A549 (cell line): ENCODE data around the gene ASTN1. TPM values are rescaled to one million over a fixed set of nuclear protein-coding genes. Genes with fewer than 3 reads are reported as not detected.

Experiments used
- ATAC-seq, 2 experiments: fragments of 200-7000 bp in 1 of 2; fragments of >200 bp in 1 of 2; cut with Nextera tagmentation in 1 of 2; cut with Tn5 transposase in 1 of 2; 3 replicates each; pipeline versions ENCODE4 v1.8.0 to v1.9.1; 2018 to 2020; ENCODE audit warnings: mild to moderate bottlenecking in 1 of 2, moderate library complexity in 1 of 2
- CTCF ChIA-PET: fragments of 300-600 bp; sonication (Branson Sonifier 250); formaldehyde crosslinking; extraction: SDS; loops from one replicate; lab custom pipeline; 2021; ENCODE audit warnings: antibody characterized with exemption, inconsistent platforms; lab: Yijun Ruan, JAX
- POLR2A ChIA-PET: fragments of 350-600 bp; formaldehyde crosslinking; extraction: SDS; loops from one replicate; lab custom pipeline; 2021; ENCODE audit warnings: antibody characterized with exemption, inconsistent platforms; lab: Yijun Ruan, JAX
- DNase-seq, 2 experiments: peaks; one replicate each; pipeline versions ENCODE4 v3.0.0 to v3.0.0-alpha.2; 2011 to 2016; ENCODE audit warnings: low read depth in 1 of 2, low spot score in 1 of 2
- FAIRE-seq: peaks from 2 replicates; lab custom pipeline; 2011; peaks lifted over from hg19 to GRCh38; lab: Jason Lieb, UNC
- H3K27ac ChIP-seq, 2 experiments: fragments of >200 bp; sonication (Bioruptor Twin); formaldehyde crosslinking; 3 replicates each; pipeline ENCODE4 v1.5.1; 2016 to 2017
- H3K4me1 ChIP-seq: fragments of >200 bp; sonication (Bioruptor Twin); formaldehyde crosslinking; 3 replicates; pipeline ENCODE4 v1.6.1; 2016
- H3K4me2 ChIP-seq: fragments of >200 bp; sonication (Bioruptor Twin); formaldehyde crosslinking; 3 replicates; pipeline ENCODE4 v1.6.1; 2016
- H3K4me3 ChIP-seq: fragments of >200 bp; sonication (Bioruptor Twin); formaldehyde crosslinking; 3 replicates; pipeline ENCODE4 v1.5.1; 2016
- H3K9me3 ChIP-seq: fragments of >200 bp; sonication (Bioruptor Twin); formaldehyde crosslinking; 3 replicates; pipeline ENCODE4 v1.6.1; 2016
- CEBPB ChIP-seq, 2 experiments: fragments of >200 bp in 1 of 2; sonication (Bioruptor Twin) in 1 of 2; formaldehyde crosslinking in 1 of 2; IDR thresholded peaks; 2 replicates each; pipeline ENCODE4 v1.6.1; 2012 to 2016
- FOSL2 ChIP-seq, 2 experiments: fragments of 450-650 bp in 1 of 2; fragments of >200 bp in 1 of 2; sonication (Bioruptor Twin) in 1 of 2; formaldehyde crosslinking; IDR thresholded peaks; 2 replicates each; pipeline versions ENCODE4 v1.5.0 to v1.6.1; 2016 to 2020; ENCODE audit warnings: mild to moderate bottlenecking in 1 of 2, moderate library complexity in 1 of 2
- HEYL ChIP-seq: fragments of 250-450 bp; sonication (Bioruptor Pico); IDR thresholded peaks from 2 replicates; pipeline ENCODE4 v1.8.0; 2021; ENCODE audit warnings: mild to moderate bottlenecking, moderate library complexity
- HMGXB4 ChIP-seq: fragments of 250-450 bp; sonication (Bioruptor Pico); IDR thresholded peaks from 2 replicates; pipeline ENCODE4 v1.5.0; 2021; ENCODE audit warnings: mild to moderate bottlenecking, moderate library complexity, borderline replicate concordance
- HOXB5 ChIP-seq: fragments of 250-450 bp; sonication (Bioruptor Pico); IDR thresholded peaks from 2 replicates; pipeline ENCODE4 v1.5.0; 2020; ENCODE audit warnings: mild to moderate bottlenecking, moderate library complexity
- KDM1A ChIP-seq: fragments of 200-600 bp; sonication (generic); IDR thresholded peaks from 2 replicates; pipeline ENCODE4 v1.6.1; 2016; ENCODE audit warnings: low read depth, mild to moderate bottlenecking
- KDM5A ChIP-seq: fragments of 200-600 bp; sonication (generic); IDR thresholded peaks from 2 replicates; pipeline ENCODE4 v1.6.1; 2016; ENCODE audit warnings: antibody characterized with exemption, mild to moderate bottlenecking
- MAFK ChIP-seq: fragments of 450-650 bp; IDR thresholded peaks from 2 replicates; pipeline ENCODE4 v1.6.1; 2014; ENCODE audit not compliant: partially characterized antibody
- MYC ChIP-seq: IDR thresholded peaks from 2 replicates; pipeline ENCODE4 v1.6.1; 2012; ENCODE audit warnings: mild to moderate bottlenecking, inconsistent platforms, low read length, improper control_type of control experiment, borderline replicate concordance
- NFE2L2 ChIP-seq: fragments of 150-350 bp; conservative IDR thresholded peaks from 2 replicates; pipeline ENCODE4 v1.6.1; 2014; ENCODE audit warnings: low read length
- NPAS2 ChIP-seq: fragments of 250-450 bp; sonication (Bioruptor Pico); IDR thresholded peaks from 2 replicates; pipeline ENCODE4 v1.8.0; 2022; ENCODE audit warnings: mild to moderate bottlenecking, moderate library complexity, borderline replicate concordance
- POLR2AphosphoS2 ChIP-seq: conservative IDR thresholded peaks from 2 replicates; pipeline ENCODE4 v1.6.1; 2012; ENCODE audit warnings: low read length, improper control_type of control experiment, inconsistent platforms
- RARB ChIP-seq: fragments of 250-450 bp; sonication (Bioruptor Pico); IDR thresholded peaks from 2 replicates; pipeline ENCODE4 v1.8.0; 2021; ENCODE audit warnings: mild to moderate bottlenecking, moderate library complexity
- RFX5 ChIP-seq: fragments of 450-650 bp; IDR thresholded peaks from 2 replicates; pipeline ENCODE4 v1.7.1; 2014; ENCODE audit warnings: antibody characterized with exemption, mild to moderate bottlenecking, moderate library complexity
- SMC3 ChIP-seq: fragments of >200 bp; sonication (Bioruptor Twin); formaldehyde crosslinking; IDR thresholded peaks from 3 replicates; pipeline ENCODE4 v1.6.1; 2018; ENCODE audit warnings: inconsistent platforms
- TFCP2L1 ChIP-seq: fragments of 250-450 bp; sonication (Bioruptor Pico); IDR thresholded peaks from 2 replicates; pipeline ENCODE4 v1.5.0; 2021; ENCODE audit warnings: mild to moderate bottlenecking
- ZC3H11A ChIP-seq: fragments of 450-650 bp; IDR thresholded peaks from 2 replicates; pipeline ENCODE4 v1.6.1; 2014; ENCODE audit warnings: antibody characterized with exemption, mild to moderate bottlenecking
- ZSCAN20 ChIP-seq: fragments of 250-450 bp; sonication (Bioruptor Pico); IDR thresholded peaks from 2 replicates; pipeline ENCODE4 v1.8.0; 2022; ENCODE audit warnings: mild to moderate bottlenecking, moderate library complexity
- WGBS: methylation state at CpG from one replicate; pipeline ENCODE4 v1.1.6; 2017; ENCODE audit errors: missing lambda C conversion rate; 5-methylcytosine and 5-hydroxymethylcytosine counted together
- polyA plus RNA-seq, 4 experiments: library from polyadenylated mRNA; depleted of rRNA in 3 of 4; stranded (reverse); fragments of >200 nt; fragmentation: RNase III in 1 of 4; extraction: RNeasy Plus Mini Kit Qiagen cat#74134 plus additional on column Dnase treatment in 1 of 4; gene quantifications; 2 replicates in 3 of 4; 3 replicates in 1 of 4; pipeline ENCODE4 v1.2.3, GENCODE V29; 2011 to 2017
- TF ChIP-seq, protein P1 (sequence below): fragments of 450-650 bp; IDR thresholded peaks from 2 replicates; pipeline ENCODE4 v1.6.1; 2014; ENCODE audit warnings: antibody characterized with exemption
- TF ChIP-seq, protein P2 (sequence below): IDR thresholded peaks from 2 replicates; pipeline ENCODE4 v1.6.1; 2012; ENCODE audit warnings: low read depth, borderline replicate concordance

Gene ASTN1
- polyA plus RNA-seq, 2 of the 4 experiments (the other 2 are of a cell fraction): not detected

GRCh38 chr1:177162243-177162642 is 2.3 kb downstream of the ASTN1 start (continued):
- TF ChIP-seq, protein P1, sequence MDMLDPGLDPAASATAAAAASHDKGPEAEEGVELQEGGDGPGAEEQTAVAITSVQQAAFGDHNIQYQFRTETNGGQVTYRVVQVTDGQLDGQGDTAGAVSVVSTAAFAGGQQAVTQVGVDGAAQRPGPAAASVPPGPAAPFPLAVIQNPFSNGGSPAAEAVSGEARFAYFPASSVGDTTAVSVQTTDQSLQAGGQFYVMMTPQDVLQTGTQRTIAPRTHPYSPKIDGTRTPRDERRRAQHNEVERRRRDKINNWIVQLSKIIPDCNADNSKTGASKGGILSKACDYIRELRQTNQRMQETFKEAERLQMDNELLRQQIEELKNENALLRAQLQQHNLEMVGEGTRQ: no peak
- no peak for TF ChIP-seq HOXB5
- TF ChIP-seq, protein P2, sequence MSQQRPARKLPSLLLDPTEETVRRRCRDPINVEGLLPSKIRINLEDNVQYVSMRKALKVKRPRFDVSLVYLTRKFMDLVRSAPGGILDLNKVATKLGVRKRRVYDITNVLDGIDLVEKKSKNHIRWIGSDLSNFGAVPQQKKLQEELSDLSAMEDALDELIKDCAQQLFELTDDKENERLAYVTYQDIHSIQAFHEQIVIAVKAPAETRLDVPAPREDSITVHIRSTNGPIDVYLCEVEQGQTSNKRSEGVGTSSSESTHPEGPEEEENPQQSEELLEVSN: no peak
- no peak for TF ChIP-seq FOSL2 (IDR thresholded peaks at IDR 0.05)
- no peak for TF ChIP-seq FOSL2 (CRISPR knock-in tag; IDR thresholded peaks at IDR 0.05)
- TF ChIP-seq NFE2L2: no peak
- TF ChIP-seq TFCP2L1 (CRISPR knock-in tag): no peak
- TF ChIP-seq RARB: no peak
- no peak for TF ChIP-seq HEYL (CRISPR knock-in tag)
- no peak for TF ChIP-seq MYC

DNA sequence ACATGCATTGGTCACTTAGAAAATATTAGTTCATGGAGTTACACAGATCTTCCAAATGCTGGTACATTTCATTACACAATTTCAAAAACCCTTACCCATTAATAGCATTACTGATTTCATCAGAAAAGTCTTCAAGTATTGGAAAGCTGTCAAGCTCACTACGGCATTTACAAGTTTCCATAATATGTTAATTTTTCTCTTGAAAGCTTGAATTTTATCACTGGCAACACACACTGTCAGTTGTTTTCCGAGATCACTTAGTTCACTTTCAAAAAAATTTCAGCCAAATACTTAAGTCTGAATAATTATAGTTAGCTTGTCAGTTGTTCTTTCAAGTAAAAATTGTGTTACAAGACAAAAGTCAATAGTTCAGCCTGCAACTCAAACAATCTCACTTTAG is 18.0 kb downstream of the ASTN1 start:
- Histone ChIP-seq H3K4me2 (no peak overlapping the region), H3K9me3 (no peaks in the 10 kb centered on the region), H3K4me1 (no peaks in the 10 kb centered on the region), H3K4me3 (no peak overlapping the region)
- ChIA-PET POLR2A (no interaction called here), CTCF (interaction anchor here (1.6 kb wide), 1 partner anchor 10 kb away, joined by 5 read pairs; no protein-coding TSS in a partner anchor)
- ATAC-seq: no peak
- WGBS: 51% methylated on average over 2 of the region's 2 CpGs
- no peak for DNase-seq
- no peak for TF ChIP-seq ZC3H11A
- no peak for TF ChIP-seq HEYL (CRISPR knock-in tag)
- TF ChIP-seq KDM5A: no peak
- no peak for TF ChIP-seq MAFK
- TF ChIP-seq TFCP2L1 (CRISPR knock-in tag): no peak
- no peak for TF ChIP-seq KDM1A
- no peak for TF ChIP-seq SMC3
- no peak for TF ChIP-seq CEBPB (IDR thresholded peaks at IDR 0.05)
- TF ChIP-seq RFX5: no peak
- no peak for TF ChIP-seq POLR2AphosphoS2
- no peak for TF ChIP-seq HMGXB4 (CRISPR knock-in tag)
- no peak for TF ChIP-seq ZSCAN20 (CRISPR knock-in tag)
- TF ChIP-seq, all 56 proteins: peak for 0
- H3K27ac ChIP-seq: no peak overlapping the region
- FAIRE-seq: no peak

GRCh38 chr1:177145106-177146070 is 19.1 kb downstream of the ASTN1 start:
- POLR2A ChIA-PET: no interaction called here
- 12% methylated on average over 3 of the region's 3 CpGs for WGBS
- DNase-seq: no peak

More at GRCh38 chr1:177145106-177146070, 19.1 kb downstream of the ASTN1 start:
- Histone ChIP-seq H3K9me3 (no peaks in the 10 kb centered on the region), H3K4me2 (no peak overlapping the region), H3K27ac (no peak overlapping the region), H3K4me1 (no peaks in the 10 kb centered on the region), H3K4me3 (no peak overlapping the region)
- FAIRE-seq (no peak), ATAC-seq (no peak)
- TF ChIP-seq, protein P1: no peak
- TF ChIP-seq NPAS2 (CRISPR knock-in tag): no peak
- CTCF ChIA-PET: interaction anchor here (0.7 to 1.0 kb wide), 2 partner anchors 10 to 47 kb away, joined by 3 to 4 read pairs; no protein-coding TSS in a partner anchor
